Hepatocyte (in vitro differentiated cells): ENCODE results near the gene IGFL1. TPM values are rescaled to one million over a fixed set of nuclear protein-coding genes. Genes with fewer than 3 reads are reported as not detected.
"Not testable (repeated sequence)": the region's sequence is repeated elsewhere in the genome, so short reads cannot be mapped to it uniquely, and the experiment has no call there.

Experiments used
- DNase-seq: peaks from one replicate; pipeline ENCODE4 v3.0.0-alpha.2; 2016; ENCODE audit warnings: low spot score
- H2AFZ ChIP-seq: fragments of 200-600 bp; sonication (generic); 2 replicates; pipeline ENCODE4 v1.6.0; 2016; ENCODE audit warnings: antibody characterized with exemption, mild to moderate bottlenecking
- H3K27ac ChIP-seq: fragments of 200-600 bp; sonication (generic); 2 replicates; pipeline ENCODE4 v1.5.1; 2016; ENCODE audit warnings: mild to moderate bottlenecking
- H3K27me3 ChIP-seq: fragments of 200-600 bp; sonication (generic); 2 replicates; pipeline ENCODE4 v1.6.1; 2016
- H3K36me3 ChIP-seq: fragments of 200-600 bp; sonication (generic); replicated peaks from 2 replicates; pipeline ENCODE4 v1.5.1; 2016; ENCODE audit warnings: low read depth; ENCODE audit not compliant: insufficient read depth
- H3K4me1 ChIP-seq: fragments of 200-600 bp; sonication (generic); 2 replicates; pipeline ENCODE4 v1.5.1; 2016; ENCODE audit warnings: mild to moderate bottlenecking, moderate library complexity; ENCODE audit not compliant: insufficient read depth
- H3K4me2 ChIP-seq: fragments of 200-600 bp; sonication (generic); 2 replicates; pipeline ENCODE4 v1.6.0; 2016
- H3K4me3 ChIP-seq: fragments of 200-600 bp; sonication (generic); 2 replicates; pipeline ENCODE4 v1.5.1; 2016; ENCODE audit warnings: mild to moderate bottlenecking
- H3K79me2 ChIP-seq: fragments of 200-600 bp; sonication (generic); 2 replicates; pipeline ENCODE4 v1.6.0; 2017; ENCODE audit warnings: mild to moderate bottlenecking
- H3K9me2 ChIP-seq: fragments of 200-600 bp; sonication (generic); replicated peaks from 2 replicates; pipeline ENCODE4 v1.6.0; 2017; ENCODE audit warnings: mild to moderate bottlenecking; ENCODE audit not compliant: insufficient read depth
- H3K9me3 ChIP-seq: fragments of 200-600 bp; sonication (generic); 2 replicates; pipeline ENCODE4 v1.5.1; 2016; ENCODE audit warnings: low read depth, mild to moderate bottlenecking
- H4K20me1 ChIP-seq: fragments of 200-600 bp; sonication (generic); 2 replicates; pipeline ENCODE4 v1.6.0; 2016; ENCODE audit warnings: mild to moderate bottlenecking; ENCODE audit not compliant: insufficient read depth, poor library complexity, severe bottlenecking
- CTCF ChIP-seq: fragments of 200-600 bp; sonication (generic); IDR thresholded peaks from 2 replicates; pipeline ENCODE4 v1.5.1; 2016; ENCODE audit warnings: antibody characterized with exemption, mild to moderate bottlenecking; ENCODE audit not compliant: poor library complexity
- EZH2 ChIP-seq: fragments of 200-600 bp; sonication (generic); IDR thresholded peaks from 2 replicates; pipeline ENCODE4 v1.6.1; 2016; ENCODE audit warnings: antibody characterized with exemption, mild to moderate bottlenecking, borderline replicate concordance
- EZH2phosphoT487 ChIP-seq: fragments of 200-600 bp; sonication (generic); IDR thresholded peaks from one replicate; pipeline ENCODE4 v1.6.1; 2018; ENCODE audit warnings: antibody characterized with exemption, mild to moderate bottlenecking, low read depth, moderate library complexity; ENCODE audit not compliant: unreplicated experiment, severe bottlenecking
- WGBS: methylation state at CpG from one replicate; pipeline ENCODE4 v1.1.6; 2016; ENCODE audit warnings: low lambda C conversion rate; ENCODE audit errors: missing lambda C conversion rate; 5-methylcytosine and 5-hydroxymethylcytosine counted together
- polyA plus RNA-seq: library from polyadenylated mRNA; unstranded; fragments of >200 nt; fragmentation: Nextera tagmentation; extraction: Ambion mirVana; gene quantifications from 2 replicates; pipeline ENCODE4 v1.2.1, GENCODE V29; 2016
- total RNA-seq: library from RNA; depleted of rRNA; stranded (reverse); fragments of >200 nt; gene quantifications from 2 replicates; pipeline ENCODE4 v1.2.3, GENCODE V29; 2014

IGFL1 gene
- total and polyA plus RNA-seq, 2 experiments from 2014 or later = not detected

GRCh38 chr19:46220038-46220615 lies 9.4 kb upstream of the IGFL1 start:
- Histone ChIP-seq H3K9me2 (no peaks in the 10 kb centered on the region), H3K79me2 (no peaks in the 10 kb centered on the region), H2AFZ (no peak overlapping the region), H3K9me3 (no peaks in the 10 kb centered on the region), H3K36me3 (no peaks in the 10 kb centered on the region), H3K4me1 (no peaks in the 10 kb centered on the region), H3K4me3 (no peak overlapping the region), H3K4me2 (no peak overlapping the region), H3K27ac (no peak overlapping the region), H3K27me3 (peaks cover 5% of the 10 kb centered on the region), H4K20me1 (no peaks in the 10 kb centered on the region)
- no peak for TF ChIP-seq EZH2phosphoT487
- TF ChIP-seq CTCF = no peak
- no peak for TF ChIP-seq EZH2
- DNase-seq = no peak
- WGBS = 83% methylated on average over 8 of the region's 8 CpGs

- no peak overlapping the region for H3K27ac ChIP-seq
- no peak overlapping the region for H2AFZ ChIP-seq
- no peaks in the 10 kb centered on the region for H3K4me1 ChIP-seq
- H3K4me3 ChIP-seq = no peak overlapping the region
- no peaks in the 10 kb centered on the region for H3K79me2 ChIP-seq
- no peaks in the 10 kb centered on the region for H4K20me1 ChIP-seq
- H3K9me3 ChIP-seq = no peaks in the 10 kb centered on the region
- H3K27me3 ChIP-seq = peaks cover 5% of the 10 kb centered on the region
- TF ChIP-seq CTCF (no peak), EZH2 (no peak), EZH2phosphoT487 (no peak)
- no peaks in the 10 kb centered on the region for H3K36me3 ChIP-seq
- H3K4me2 ChIP-seq = no peak overlapping the region
- H3K9me2 ChIP-seq = no peaks in the 10 kb centered on the region
- 94% methylated on average over 2 of the region's 2 CpGs for WGBS
- no peak for DNase-seq
These were observed 8.4 kb upstream of the IGFL1 start for GRCh38 chr19:46221152-46221551.

GRCh38 chr19:46221981-46222610 lies 7.4 kb upstream of the IGFL1 start:
- peaks cover 5% of the 10 kb centered on the region for H3K27me3 ChIP-seq
- peak; percentile 60 for DNase-seq
- H3K4me2 ChIP-seq = no peak overlapping the region
- H3K27ac ChIP-seq = no peak overlapping the region
- H3K36me3 ChIP-seq = no peaks in the 10 kb centered on the region
- no peaks in the 10 kb centered on the region for H3K9me2 ChIP-seq
- no peaks in the 10 kb centered on the region for H3K4me1 ChIP-seq
- no peaks in the 10 kb centered on the region for H3K9me3 ChIP-seq
- no peak overlapping the region for H3K4me3 ChIP-seq
- H2AFZ ChIP-seq = no peak overlapping the region
- 50% methylated on average over 7 of the region's 7 CpGs for WGBS
- H4K20me1 ChIP-seq = no peaks in the 10 kb centered on the region
- no peaks in the 10 kb centered on the region for H3K79me2 ChIP-seq
- TF ChIP-seq CTCF (no peak), EZH2 (no peak), EZH2phosphoT487 (no peak)

- not testable (repeated sequence) for H2AFZ ChIP-seq, H3K79me2 ChIP-seq, H3K4me3 ChIP-seq, H3K27me3 ChIP-seq, H3K27ac ChIP-seq, H3K4me2 ChIP-seq, H3K9me2 ChIP-seq, H4K20me1 ChIP-seq, H3K36me3 ChIP-seq, DNase-seq, H3K4me1 ChIP-seq, H3K9me3 ChIP-seq
- 69% methylated on average over 9 of the region's 10 CpGs for WGBS
These were observed 5.8 kb upstream of the IGFL1 start for GRCh38 chr19:46223787-46224186.
